ENCODE data around the gene SEPTIN12.
"Not testable (repeated sequence)": the region's sequence is repeated elsewhere in the genome, so short reads cannot be mapped to it uniquely, and the experiment has no call there.

Gene SEPTIN12

GRCh38 chr16:4784444-4784987, 3.6 kb downstream of the SEPTIN12 start:
- DNase-seq (ENCODE audit: low read depth in 3 of 3): not testable (repeated sequence)

- no peak for DNase-seq (ENCODE audit: low read depth in 3 of 3)
These were observed 4.2 kb downstream of the SEPTIN12 start for GRCh38 chr16:4783951-4784336.

GRCh38 chr16:4783251-4783950, 4.7 kb downstream of the SEPTIN12 start:
- DNase-seq (ENCODE audit: low read depth in 3 of 3): no peak

DNA sequence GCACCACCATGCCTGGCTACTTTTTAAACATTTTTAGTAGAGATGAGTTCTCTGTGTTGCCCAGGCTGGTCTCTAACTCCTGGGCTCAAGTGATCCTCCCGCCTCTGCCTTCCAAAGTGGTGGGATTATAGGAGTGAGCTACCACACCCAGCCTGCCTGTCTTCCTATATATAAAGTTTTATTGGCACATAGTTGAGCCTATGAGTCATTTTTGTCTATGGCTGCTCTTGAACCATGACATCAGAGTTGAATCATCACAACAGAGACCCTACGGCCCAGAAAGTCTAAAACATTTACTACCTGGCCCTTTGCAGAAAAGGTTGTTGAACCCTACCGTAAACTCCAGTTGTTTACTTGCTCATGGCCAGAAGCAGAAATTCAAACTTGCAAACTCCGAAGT, 7.9 kb downstream of the SEPTIN12 start:
- DNase-seq (ENCODE audit: low read depth in 3 of 3): no peak

- DNase-seq (ENCODE audit: low read depth in 3 of 3): no peak
These were observed 10.1 kb downstream of the SEPTIN12 start for GRCh38 chr16:4778050-4778392.

DNA sequence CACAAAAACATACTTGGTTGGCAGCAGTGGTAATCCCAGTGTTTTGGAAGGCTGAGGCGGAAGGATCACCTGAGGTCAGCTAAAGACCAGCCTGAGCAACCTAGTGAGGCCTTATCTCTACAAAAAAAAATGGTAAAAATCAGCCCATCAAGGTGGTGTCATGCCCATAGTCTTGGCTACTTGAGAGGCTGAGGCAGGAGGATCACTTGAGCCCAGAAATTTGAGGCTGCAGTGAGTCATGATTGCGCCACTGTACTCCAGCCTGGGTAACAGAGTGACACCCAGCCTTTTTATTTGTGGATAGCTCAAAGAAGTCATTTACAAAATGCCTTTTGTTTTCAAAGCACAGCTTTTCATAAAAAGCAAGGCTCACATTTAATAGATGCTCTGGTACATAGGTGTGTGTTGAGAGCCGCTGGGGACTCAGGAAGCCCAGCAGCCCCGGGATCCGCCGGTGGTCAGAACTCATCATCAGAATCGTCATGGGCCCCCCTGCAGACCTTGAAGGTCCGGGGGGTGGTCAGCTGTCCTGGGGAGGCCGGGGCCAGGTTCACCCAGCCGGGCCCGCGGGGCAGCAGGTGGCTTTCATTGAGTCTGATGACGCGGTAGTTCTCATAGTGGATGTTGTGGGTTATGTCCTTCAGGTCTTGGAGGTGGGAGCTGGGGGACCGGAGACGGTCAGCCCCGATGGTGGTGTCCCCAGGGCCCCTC, 10.7 kb downstream of the SEPTIN12 start:
- no peak for DNase-seq (ENCODE audit: low read depth in 3 of 3)

DNA sequence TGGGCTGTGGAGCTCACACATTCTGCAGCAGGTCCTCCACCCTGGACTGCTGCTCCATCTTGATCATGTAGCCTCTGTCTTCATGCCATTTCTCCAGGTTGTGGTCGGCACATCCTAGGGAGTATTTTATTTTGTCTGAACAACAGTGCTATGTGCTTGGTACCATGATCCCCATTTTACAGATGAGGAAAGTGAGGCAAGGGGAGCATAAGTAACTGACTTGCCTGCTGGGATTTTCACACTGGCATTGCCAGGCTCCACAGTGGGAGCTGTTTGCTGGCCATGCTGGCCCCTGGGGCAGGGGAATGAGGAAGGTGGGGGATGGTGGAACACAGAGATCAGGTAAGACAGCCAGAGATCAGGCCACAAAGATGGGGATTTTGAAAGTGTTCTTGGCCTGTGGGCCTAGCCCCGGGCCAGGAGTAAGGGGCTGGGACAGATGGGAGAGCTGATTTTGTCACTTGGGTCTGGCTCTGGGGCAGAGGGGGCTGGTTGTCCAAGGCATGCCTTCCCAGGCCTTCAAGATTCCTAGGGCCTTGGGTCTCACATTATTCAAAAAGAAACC, 11.9 kb downstream of the SEPTIN12 start:
- no peak for DNase-seq (ENCODE audit: low read depth in 3 of 3)

DNA sequence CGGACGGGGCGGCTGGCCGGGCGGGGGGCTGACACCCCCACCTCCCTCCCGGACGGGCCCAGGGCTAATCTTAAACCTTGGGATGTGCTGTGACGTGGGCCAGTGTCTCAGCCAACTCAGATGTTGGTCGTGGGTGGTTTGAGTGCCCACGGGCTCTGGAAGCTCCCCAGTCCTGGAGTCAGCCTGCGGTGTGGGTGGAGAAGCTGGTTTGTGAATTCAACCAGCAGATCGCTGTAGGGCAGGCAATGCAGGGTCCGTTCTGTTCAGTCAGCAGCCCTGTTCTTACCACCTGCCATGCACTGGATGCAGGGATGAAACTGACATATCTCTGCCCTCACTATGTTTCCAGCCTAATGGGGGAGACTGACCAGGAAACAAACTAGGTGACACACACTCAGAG, 13.1 kb downstream of the SEPTIN12 start:
- DNase-seq (ENCODE audit: low read depth in 3 of 3): no peak

- no peak for DNase-seq (ENCODE audit: low read depth in 3 of 3)
These were observed 15.8 kb downstream of the SEPTIN12 start for GRCh38 chr16:4772351-4772750.

GRCh38 chr16:4771646-4772045, 16.5 kb downstream of the SEPTIN12 start:
- DNase-seq (ENCODE audit: low read depth in 3 of 3): no peak

DNA sequence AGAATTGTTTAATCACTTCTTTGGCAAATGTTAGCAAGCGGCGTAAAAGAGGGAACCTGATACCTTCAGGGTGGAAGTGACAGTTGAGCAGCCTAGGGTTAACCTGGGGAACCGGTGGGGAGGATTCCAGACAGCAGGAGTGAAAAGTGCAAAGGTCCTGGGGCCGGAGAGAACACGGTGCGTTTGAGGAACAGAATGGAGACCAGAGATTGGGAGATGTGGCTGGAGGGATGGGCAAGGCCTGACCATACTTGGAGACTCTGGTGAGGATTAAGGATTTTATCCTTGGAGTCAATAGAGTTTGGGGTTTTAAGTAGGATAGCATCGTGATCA, 18.9 kb downstream of the SEPTIN12 start:
- DNase-seq (ENCODE audit: low read depth in 3 of 3): no peak

- peak; percentile 65 to 81 (median 67) for DNase-seq (ENCODE audit: low read depth in 3 of 3)
These were observed 19.4 kb downstream of the SEPTIN12 start for GRCh38 chr16:4768549-4769305.

- DNase-seq (ENCODE audit: low read depth in 3 of 3): no peak
These were observed 20.1 kb downstream of the SEPTIN12 start for GRCh38 chr16:4767872-4768548.

- DNase-seq (ENCODE audit: low read depth in 3 of 3): peak; percentile 95 to 99 (median 96)
These were observed 21.1 kb downstream of the SEPTIN12 start, which contains the start of gene ZNF500 for GRCh38 chr16:4766875-4767628. Gene ZNF500, minus strand, starts transcription at chr16:4767162. Its CDS starts 1,184 bp downstream, at chr16:4765978.

- DNase-seq (ENCODE audit: low read depth in 3 of 3): no peak
These were observed 22.4 kb downstream of the SEPTIN12 start for GRCh38 chr16:4765511-4766474.

- DNase-seq (ENCODE audit: low read depth in 3 of 3): no peak
These were observed 24.4 kb downstream of the SEPTIN12 start for GRCh38 chr16:4763791-4764190.

- DNase-seq (ENCODE audit: low read depth in 3 of 3): no peak
These were observed 25.9 kb downstream of the SEPTIN12 start for GRCh38 chr16:4762205-4762604.

GRCh38 chr16:4760221-4760910, 27.8 kb downstream of the SEPTIN12 start:
- no peak for DNase-seq (ENCODE audit: low read depth in 3 of 3)

DNA sequence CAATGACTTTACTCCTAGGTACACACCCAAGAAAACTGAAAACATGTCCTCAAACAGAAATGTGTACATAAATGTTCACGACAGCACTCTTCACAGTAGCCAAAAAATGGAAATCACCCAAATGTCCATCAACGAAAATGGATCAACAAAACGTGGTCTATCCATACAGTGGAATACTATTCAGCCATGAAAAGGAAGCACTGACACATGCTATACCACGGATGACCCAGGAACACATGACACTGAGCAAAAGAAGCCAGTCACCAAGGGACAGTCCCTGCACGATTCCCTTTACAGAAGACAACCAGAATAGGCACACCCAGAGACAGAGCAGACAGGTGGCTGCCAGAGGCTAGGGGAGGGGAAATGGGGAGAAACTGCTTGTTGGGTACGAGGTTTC, 32.5 kb downstream of the SEPTIN12 start:
- DNase-seq (ENCODE audit: low read depth in 3 of 3): no peak

Data from stimulated activated CD4-positive, alpha-beta T cell treated with anti-CD3 and anti-CD28 coated beads, TNF-alpha, amount 100 ng/mL, for 4 hours (primary cell).